ENCODE results near the gene MTRF1. TPM values are rescaled to one million over a fixed set of nuclear protein-coding genes. Genes with fewer than 3 reads are reported as not detected.

The MTRF1 gene
- total RNA-seq = 11.9 TPM

GRCh38 chr13:41263261-41263971, at the start of gene MTRF1:
MTRF1 (minus strand) TSS chr13:41263576; CDS start chr13:41260907, 2,669 bp downstream.

GRCh38 chr13:41310963-41311405, 47.6 kb upstream of the MTRF1 start, which contains the start of gene NAA16:
NAA16 (plus strand) TSS chr13:41311267; CDS start chr13:41311529, 262 bp downstream.

GRCh38 chr13:41193919-41194824, 69.2 kb downstream of the MTRF1 start, which contains the start of gene KBTBD7:
KBTBD7 (minus strand) TSS chr13:41194569; CDS start chr13:41194257, 312 bp downstream.

Other genes starting within 250 kb of the MTRF1 start
- gene ELF1, start 244.3 kb downstream of the MTRF1 start, total RNA-seq = 77.8 TPM
- gene WBP4, start 202.1 kb downstream of the MTRF1 start, total RNA-seq = 6.7 TPM
- 14.9 TPM for gene KBTBD6, start 130.8 kb downstream of the MTRF1 start, total RNA-seq
- 16.1 TPM for gene KBTBD7, start 69.0 kb downstream of the MTRF1 start, total RNA-seq
- 33.6 TPM for gene NAA16, start 47.7 kb upstream of the MTRF1 start, total RNA-seq
- 33.2 TPM for gene RGCC, start 194.0 kb upstream of the MTRF1 start, total RNA-seq